ENCODE data around the gene SEPTIN2.

- TF ChIP-seq CTCF (IDR thresholded peaks at IDR 0.05): no peak
- no peak for TF ChIP-seq POLR2A (IDR thresholded peaks at IDR 0.05)
- TF ChIP-seq EP300 (IDR thresholded peaks at IDR 0.05): no peak
Measured at GRCh38 chr2:241390301-241391206, 74.8 kb downstream of the SEPTIN2 start.
